ENCODE measurements around the gene C2orf92. TPM values are rescaled to one million over a fixed set of nuclear protein-coding genes. Genes with fewer than 3 reads are reported as not detected.
"Not testable (repeated sequence)": the region's sequence is repeated elsewhere in the genome, so short reads cannot be mapped to it uniquely, and the experiment has no call there.

The C2orf92 gene
- polyA plus RNA-seq (ENCODE audit: insufficient read depth in 1 of 5, insufficient read length in 5 of 5, low replicate concordance in 1 of 5): 10 to 100 TPM; 17.9 to 28.9 (median 20.9) TPM
- long read RNA-seq, donor 1, partial matches to known transcripts: 0 of 1 reads
- long read RNA-seq, donor 1, other reads (novel, unspliced or antisense): 0 of 1 reads
- long read RNA-seq, donor 2: 0 reads
- long read RNA-seq, donor 3: 0 reads
- long read RNA-seq, donor 4: 0 reads
- long read RNA-seq, donor 5: 0 reads
- long read RNA-seq, donor 6, partial matches to known transcripts: 0 of 1 reads
- long read RNA-seq, donor 6, other reads (novel, unspliced or antisense): 0 of 1 reads
- long read RNA-seq, donor 7: 0 reads
- long read RNA-seq, donor 8, partial matches to known transcripts: 0 of 1 reads
- long read RNA-seq, donor 8, other reads (novel, unspliced or antisense): 0 of 1 reads

DNA sequence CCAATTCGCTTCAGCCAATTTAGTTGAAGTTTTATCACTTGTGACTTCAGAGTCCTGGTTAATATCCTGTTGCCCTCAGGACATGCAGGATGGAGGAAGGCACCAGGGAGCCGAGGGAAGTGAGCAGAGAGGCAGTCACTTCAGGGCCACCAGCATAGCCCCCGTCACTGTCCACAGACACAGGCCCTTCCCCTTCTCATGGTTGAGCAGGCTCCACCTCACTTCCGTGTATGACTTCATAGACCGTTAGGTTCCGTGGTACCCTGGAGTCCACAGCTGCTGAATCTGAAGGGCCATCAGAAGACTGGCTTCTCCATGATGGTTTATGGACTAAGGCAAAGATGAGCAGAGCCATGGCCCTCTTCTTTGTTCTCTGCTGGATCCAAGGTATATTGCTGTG is at the start of gene C2orf92:
Gene C2orf92, plus strand, starts transcription at position 266 of the 400 bp plus-strand sequence. Its CDS starts 76 bp downstream, at position 342.
- no peak for DNase-seq

DNA sequence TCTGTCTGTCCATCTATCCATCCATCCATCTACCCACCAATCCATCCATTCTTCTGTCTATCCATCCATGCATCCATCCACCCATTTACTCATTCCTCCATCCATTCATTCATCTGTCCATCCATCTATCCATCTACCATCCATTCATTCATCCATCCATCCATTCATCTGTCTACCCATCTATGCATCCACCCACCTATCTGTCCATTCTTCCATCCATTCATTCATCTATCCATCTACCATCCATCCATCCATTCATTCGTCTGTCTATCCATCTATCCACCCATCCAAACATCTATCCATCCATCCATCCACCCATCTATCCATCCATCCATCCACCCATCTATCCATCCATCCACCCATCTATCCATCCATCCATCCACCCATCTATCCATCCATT is 49.0 kb upstream of the C2orf92 start:
- DNase-seq: not testable (repeated sequence)

GRCh38 chr2:97622976-97623375 is 46.5 kb upstream of the C2orf92 start:
- DNase-seq: not testable (repeated sequence)

DNA sequence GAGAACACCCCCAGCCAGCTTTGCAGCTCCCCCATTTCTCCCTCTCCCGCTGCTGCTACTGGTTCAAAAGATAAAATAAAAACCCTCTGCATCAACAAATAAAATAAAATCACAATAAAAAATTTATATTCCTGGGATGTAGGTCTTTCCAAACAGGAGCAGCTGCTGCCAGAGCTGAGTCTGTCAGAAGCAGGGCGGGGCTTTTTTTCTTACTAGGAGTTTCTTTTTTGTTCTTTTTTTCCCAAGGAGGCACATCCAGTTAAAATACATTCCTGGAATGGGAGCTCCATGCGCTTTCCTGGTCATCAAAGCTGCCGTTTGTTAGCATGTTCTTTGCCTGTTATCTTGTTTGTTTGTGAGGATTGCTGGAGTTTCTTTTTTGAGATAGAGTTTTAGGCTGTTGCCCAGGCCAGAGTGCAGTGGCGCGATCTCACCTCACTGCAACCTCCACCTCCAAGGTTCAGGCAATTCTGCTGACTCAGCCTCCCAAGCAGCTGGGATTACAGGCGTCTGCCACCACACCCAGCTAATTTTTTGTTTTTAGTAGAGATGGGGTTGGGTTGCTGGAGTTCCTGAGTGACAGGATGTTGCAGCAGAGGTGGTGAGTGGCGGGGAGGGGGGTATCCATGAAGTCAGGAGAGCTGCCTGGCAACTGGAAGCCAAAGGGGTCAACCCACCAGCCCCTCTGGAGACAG is 44.0 kb upstream of the C2orf92 start:
- DNase-seq: not testable (repeated sequence)

DNA sequence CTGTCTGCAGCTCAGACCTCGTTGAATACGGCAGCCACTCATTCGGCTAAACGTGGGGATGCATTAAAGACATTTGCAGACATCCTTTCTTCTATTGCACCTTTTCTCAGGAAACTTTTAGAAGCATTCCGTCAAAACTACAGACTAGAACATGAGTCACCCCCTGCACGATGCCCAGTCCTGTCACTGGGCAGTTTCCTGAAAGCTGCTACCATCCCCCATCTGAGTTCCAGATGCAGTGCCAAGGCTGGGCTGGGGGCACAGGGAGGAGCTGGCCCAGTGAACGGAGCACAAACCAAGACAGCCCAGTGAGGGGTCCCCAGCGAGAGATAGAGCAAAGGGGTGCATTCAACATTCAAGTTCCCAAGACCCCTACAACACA is 43.5 kb upstream of the C2orf92 start:
- DNase-seq: not testable (repeated sequence)

DNA sequence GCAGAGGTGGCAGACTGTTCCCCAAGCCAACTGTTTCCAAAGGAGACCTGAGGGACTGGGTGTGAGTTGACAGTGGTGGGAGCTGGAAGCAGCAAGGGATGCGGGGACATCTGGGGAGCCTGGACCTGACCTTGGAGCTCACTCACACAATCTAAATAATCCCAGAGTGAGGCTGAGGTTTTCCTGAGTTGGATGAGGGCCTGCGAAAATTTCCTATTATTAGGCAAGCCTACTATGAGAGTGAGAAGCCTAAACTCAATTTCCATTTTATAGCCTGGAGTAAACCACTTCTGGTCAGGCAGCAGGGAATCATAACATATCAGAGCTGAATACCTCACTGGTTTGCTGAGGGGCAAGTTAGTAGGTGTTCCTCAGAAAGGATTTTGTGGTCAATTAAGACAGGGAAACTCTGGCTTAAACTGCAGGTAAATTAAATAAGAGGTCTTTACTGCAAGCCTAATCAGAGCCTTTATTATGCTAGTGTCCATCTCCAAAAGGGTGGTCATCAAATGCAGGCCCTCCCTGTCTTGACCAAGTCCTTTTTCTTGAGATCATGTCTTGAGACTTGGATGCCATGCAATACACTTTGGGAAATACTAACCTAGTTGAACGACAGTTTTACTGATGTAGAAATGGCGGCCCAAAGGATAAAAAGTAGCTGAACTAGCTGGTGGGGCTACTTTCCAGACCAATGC is 25.3 kb upstream of the C2orf92 start:
- DNase-seq: no peak

GRCh38 chr2:97645112-97645694 is 24.3 kb upstream of the C2orf92 start:
- peak in 1 of 2 donors; percentile 20 for DNase-seq

DNA sequence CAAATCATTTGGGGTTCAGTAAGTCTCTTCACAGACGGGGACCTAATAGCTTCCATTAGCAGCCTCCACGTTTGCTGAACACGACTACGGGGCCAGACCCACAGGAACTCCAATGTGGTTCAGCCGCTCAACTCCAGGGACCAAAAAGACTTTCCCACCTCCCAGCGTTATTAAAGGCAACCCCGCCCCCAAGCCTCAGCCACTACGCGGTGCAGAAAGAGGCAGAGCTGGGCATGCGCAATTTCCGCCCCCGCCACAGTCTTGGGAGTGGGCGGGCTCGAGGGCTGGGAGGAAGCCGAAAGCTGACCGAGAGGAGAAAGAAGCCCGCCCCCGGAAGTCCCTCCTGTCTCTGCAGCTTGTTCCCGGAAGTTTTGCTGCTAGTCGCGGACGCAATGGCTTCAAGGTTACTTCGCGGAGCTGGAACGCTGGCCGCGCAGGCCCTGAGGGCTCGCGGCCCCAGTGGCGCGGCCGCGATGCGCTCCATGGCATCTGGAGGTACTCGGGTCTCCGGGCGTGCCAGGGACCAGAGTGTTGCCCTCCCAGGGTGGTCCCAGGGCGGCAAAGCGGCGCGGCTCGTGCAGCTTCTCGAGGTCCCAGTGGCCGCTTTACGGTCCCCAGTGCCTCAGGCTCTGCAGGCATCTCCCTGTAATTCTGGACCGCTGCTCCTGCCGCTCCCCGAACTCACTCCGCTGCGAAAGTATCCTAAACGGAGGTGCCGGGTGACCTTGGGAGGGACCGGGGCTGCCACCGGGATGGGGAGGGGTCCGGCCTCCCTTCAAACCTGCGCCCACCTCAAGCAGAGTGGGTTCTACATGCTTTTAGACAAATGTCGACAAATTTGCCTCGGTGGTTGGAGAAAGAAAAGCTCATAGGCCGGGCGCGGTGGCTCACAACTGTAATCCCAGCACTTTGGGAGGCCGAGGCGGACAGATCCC is 23.6 kb upstream of the C2orf92 start, which contains the start of gene COX5B:
Gene COX5B, plus strand, starts transcription at position 368 of the 935 bp plus-strand sequence. Its CDS starts 25 bp downstream, at position 393.
- peak; percentile 96 to 97 for DNase-seq

GRCh38 chr2:97646977-97647376 is 22.5 kb upstream of the C2orf92 start:
- DNase-seq: no peak

GRCh38 chr2:97651114-97651513 is 18.4 kb upstream of the C2orf92 start:
- DNase-seq: no peak

- no peak for DNase-seq
These were observed 16.0 kb upstream of the C2orf92 start for GRCh38 chr2:97653473-97653872.

DNA sequence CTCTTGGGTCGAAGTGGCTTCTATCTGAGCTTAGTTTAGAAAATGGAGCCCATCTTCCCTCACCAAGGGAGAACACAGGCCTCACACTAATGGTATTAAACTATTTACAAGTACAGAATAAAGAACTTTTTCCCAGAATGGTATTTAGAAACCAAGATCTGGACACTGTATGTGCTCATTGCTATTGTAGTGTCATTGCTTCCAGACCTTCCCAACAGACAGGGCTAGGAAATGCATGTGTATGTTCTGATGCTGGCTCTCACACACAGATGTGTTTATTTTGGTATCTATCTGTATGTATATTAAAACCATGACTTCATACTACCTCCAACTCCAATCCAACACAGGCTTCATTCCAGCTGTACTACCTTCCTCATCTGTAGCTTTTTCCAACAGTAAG is 15.6 kb upstream of the C2orf92 start:
- DNase-seq: no peak

- DNase-seq: no peak
These were observed 15.2 kb upstream of the C2orf92 start for GRCh38 chr2:97654309-97654708.

DNA sequence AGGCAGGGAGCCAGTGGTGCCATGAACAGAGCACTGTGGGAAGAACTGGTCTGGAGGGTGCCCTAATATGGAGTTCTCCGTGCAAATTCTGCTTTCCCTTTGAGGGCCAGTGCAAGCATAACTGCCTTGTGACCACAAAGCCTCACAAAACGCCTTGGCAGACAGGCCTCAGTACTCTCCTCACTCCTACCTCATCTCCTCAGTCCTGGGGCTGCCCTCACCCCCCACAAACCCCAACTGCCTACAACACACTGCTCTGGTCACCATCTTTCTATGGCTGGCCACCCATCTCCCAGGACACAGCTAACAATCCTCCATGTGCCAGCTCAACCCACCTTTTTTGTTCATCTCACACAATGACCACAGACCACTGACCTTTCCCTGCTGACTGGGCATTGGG is 14.7 kb upstream of the C2orf92 start:
- DNase-seq: no peak

DNA sequence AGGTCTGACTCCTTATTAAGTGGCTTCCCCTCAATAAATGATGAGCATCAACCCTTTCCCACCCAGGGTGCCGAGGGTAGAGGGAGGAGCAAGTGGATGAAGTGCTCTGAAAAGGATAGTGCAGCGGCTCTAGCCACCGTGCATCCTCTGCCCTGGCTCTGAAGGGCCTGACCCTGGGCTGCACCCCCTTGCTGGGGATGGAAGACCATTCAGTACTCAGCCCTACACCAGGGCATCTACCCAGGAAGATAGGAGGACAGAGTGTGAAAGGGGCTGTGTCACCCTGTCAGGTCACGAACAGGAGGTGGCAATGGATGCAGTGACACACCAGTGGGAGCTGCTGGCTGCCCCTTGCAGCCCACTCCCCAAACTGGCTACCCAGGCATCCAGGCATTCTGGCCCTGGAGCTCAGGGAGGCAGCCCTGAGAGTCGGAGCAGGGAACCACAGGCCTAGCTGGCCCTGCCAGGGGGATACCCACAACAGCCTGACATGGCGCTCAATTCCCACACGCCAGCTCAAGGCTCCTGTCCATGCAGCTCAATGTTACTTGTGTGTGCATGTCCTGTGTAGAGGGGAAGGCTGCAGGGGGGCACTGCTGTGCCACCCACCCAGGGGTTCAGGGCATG is 13.3 kb upstream of the C2orf92 start:
- DNase-seq: no peak

DNA sequence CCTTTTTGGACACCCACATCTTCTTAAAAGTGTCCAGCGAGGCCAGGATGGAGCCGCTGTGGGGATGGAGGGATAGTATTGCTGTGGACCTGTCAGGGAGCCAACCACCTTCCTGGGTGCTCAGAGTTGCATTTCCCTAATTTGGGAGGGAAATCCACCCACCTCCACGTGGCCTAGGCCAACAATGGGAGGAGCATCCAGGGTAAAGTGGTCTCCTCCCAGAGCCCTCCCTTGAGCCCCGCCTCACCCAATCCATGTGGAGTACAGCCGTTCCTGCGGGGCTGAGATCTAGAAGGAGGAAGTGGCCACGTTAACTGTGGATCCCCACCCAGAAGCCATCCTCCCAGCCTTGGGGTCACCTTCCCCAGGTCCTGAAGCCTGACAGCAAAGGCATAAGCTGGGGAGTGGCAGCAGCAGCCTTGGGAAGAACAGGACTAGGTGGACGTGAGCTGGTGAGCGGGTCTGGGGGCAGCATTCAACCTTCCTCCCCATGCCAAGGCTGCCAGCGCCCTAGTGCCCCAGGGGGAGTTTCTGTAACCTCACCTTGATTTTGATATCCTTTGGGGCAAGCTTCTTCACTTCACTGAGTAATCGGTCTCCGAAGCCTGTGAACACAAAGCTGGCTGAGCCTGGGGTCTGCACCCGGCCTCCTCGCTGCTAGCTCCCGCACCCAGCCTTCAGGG is 12.5 kb upstream of the C2orf92 start:
- DNase-seq: no peak

DNA sequence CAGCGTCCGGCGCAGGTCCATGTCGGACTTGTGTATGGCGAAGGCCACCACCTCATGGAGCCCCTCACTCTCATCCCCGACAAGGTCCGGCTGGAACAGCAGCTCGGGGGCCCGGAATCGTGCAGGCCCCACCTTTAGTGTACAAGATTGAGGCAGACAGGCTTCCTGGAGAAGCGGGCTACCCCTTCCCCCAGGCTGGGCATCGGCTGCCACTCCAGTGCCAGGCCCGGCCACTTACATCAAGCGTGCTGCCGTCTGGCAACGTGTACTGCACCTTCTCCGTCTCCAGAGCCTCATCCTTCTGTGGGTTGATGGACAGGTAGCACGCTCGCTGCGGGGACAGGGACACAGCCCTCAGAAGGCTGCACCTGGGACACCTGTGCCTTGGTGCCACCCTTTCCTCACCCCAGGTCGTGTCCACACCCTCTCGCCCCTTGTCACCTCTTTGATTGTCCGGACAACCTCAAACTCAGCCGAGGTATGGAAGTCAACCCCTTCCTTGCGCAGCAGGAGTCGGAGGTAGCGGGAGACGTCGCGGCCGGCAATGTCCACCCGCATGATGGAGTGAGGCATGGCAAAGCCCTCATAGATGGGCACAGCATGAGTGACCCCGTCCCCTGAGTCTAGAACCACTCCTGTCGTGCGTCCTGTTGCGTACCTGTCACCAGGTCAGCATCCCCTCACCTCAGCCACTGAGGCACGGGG is 11.4 kb upstream of the C2orf92 start:
- no peak for DNase-seq

GRCh38 chr2:97658691-97659157 is 10.8 kb upstream of the C2orf92 start:
- DNase-seq: no peak

Data from right lung (tissue), 10 donors.